Nephron (organoid): Measurements from ENCODE around the gene PRDM16.

ENCODE experiments used
- H3K27ac Mint-ChIP-seq, 3 experiments: 2 replicates each; pipeline ENCODE4 v1.8.0; 2020; ENCODE audit warnings: mixed read lengths in 3 of 3, mild to moderate bottlenecking in 2 of 3, moderate library complexity in 1 of 3
- H3K27me3 Mint-ChIP-seq: 2 replicates; pipeline ENCODE4 v1.8.0; 2021; ENCODE audit warnings: low read depth, mild to moderate bottlenecking, moderate library complexity, mixed read lengths
- H3K36me3 Mint-ChIP-seq: 2 replicates; pipeline ENCODE4 v1.8.0; 2020; ENCODE audit warnings: low read depth, mixed read lengths
- H3K4me1 Mint-ChIP-seq: 2 replicates; pipeline ENCODE4 v1.8.0; 2020; ENCODE audit warnings: mixed read lengths
- H3K4me3 Mint-ChIP-seq, 3 experiments: 2 replicates each; pipeline ENCODE4 v1.8.0; 2020; ENCODE audit warnings: mild to moderate bottlenecking in 3 of 3, mixed read lengths in 3 of 3, moderate library complexity in 2 of 3
- H3K9me3 Mint-ChIP-seq: 2 replicates; pipeline ENCODE4 v1.8.0; 2020; ENCODE audit warnings: mixed read lengths
- CTCF ChIP-seq, 3 experiments: fragments of 200-600 bp; sonication (generic); IDR thresholded peaks; one replicate each; pipeline ENCODE4 v1.5.0; 2021; ENCODE audit warnings: antibody characterized with exemption in 3 of 3; ENCODE audit not compliant: unreplicated experiment in 3 of 3

The PRDM16 gene

GRCh38 chr1:3173381-3173980 is 104.5 kb downstream of the PRDM16 start:
- Mint-ChIP-seq H3K9me3 (no peaks in the 10 kb centered on the region), H3K4me3 (no peak overlapping the region), H3K36me3 (no peaks in the 10 kb centered on the region), H3K4me1 (peaks cover 37% of the 10 kb centered on the region), H3K27ac (peak overlapping the region in 2 of 3 experiments; percentile 24 to 64), H3K27me3 (peaks cover 33% of the 10 kb centered on the region)
- TF ChIP-seq CTCF (IDR thresholded peaks at IDR 0.05; ENCODE audit: unreplicated experiment in 3 of 3) = no peak

GRCh38 chr1:3174487-3175247 is 105.7 kb downstream of the PRDM16 start:
- Mint-ChIP-seq H3K4me3 (no peak overlapping the region), H3K27ac (peak overlapping the region in 1 of 3 experiments; percentile 30), H3K9me3 (no peaks in the 10 kb centered on the region), H3K4me1 (peaks cover 37% of the 10 kb centered on the region), H3K36me3 (no peaks in the 10 kb centered on the region), H3K27me3 (peaks cover 32% of the 10 kb centered on the region)
- TF ChIP-seq CTCF (IDR thresholded peaks at IDR 0.05; ENCODE audit: unreplicated experiment in 3 of 3) = no peak

GRCh38 chr1:3175486-3175885 is 106.5 kb downstream of the PRDM16 start:
- Mint-ChIP-seq H3K27me3 (peaks cover 37% of the 10 kb centered on the region), H3K36me3 (no peaks in the 10 kb centered on the region), H3K27ac (no peak overlapping the region), H3K9me3 (no peaks in the 10 kb centered on the region), H3K4me3 (no peak overlapping the region), H3K4me1 (peaks cover 32% of the 10 kb centered on the region)
- no peak for TF ChIP-seq CTCF (IDR thresholded peaks at IDR 0.05; ENCODE audit: unreplicated experiment in 3 of 3)

GRCh38 chr1:3176028-3176427 is 107.0 kb downstream of the PRDM16 start:
- TF ChIP-seq CTCF (IDR thresholded peaks at IDR 0.05; ENCODE audit: unreplicated experiment in 3 of 3) = no peak
- Mint-ChIP-seq H3K4me1 (peaks cover 27% of the 10 kb centered on the region), H3K4me3 (no peak overlapping the region), H3K9me3 (no peaks in the 10 kb centered on the region), H3K27me3 (peaks cover 34% of the 10 kb centered on the region), H3K36me3 (no peaks in the 10 kb centered on the region), H3K27ac (no peak overlapping the region)

- Mint-ChIP-seq H3K36me3 (no peaks in the 10 kb centered on the region), H3K27me3 (peaks cover 32% of the 10 kb centered on the region), H3K27ac (no peak overlapping the region), H3K4me1 (peaks cover 22% of the 10 kb centered on the region), H3K9me3 (no peaks in the 10 kb centered on the region), H3K4me3 (no peak overlapping the region)
- TF ChIP-seq CTCF (IDR thresholded peaks at IDR 0.05; ENCODE audit: unreplicated experiment in 3 of 3) = no peak
Observed at GRCh38 chr1:3176820-3177219, 107.8 kb downstream of the PRDM16 start.

GRCh38 chr1:3178279-3178678 is 109.3 kb downstream of the PRDM16 start:
- H3K4me3 Mint-ChIP-seq = no peak overlapping the region
- TF ChIP-seq CTCF (IDR thresholded peaks at IDR 0.05; ENCODE audit: unreplicated experiment in 3 of 3) = no peak

More at GRCh38 chr1:3178279-3178678, 109.3 kb downstream of the PRDM16 start:
- peaks cover 8% of the 10 kb centered on the region for H3K4me1 Mint-ChIP-seq
- no peaks in the 10 kb centered on the region for H3K9me3 Mint-ChIP-seq
- H3K27me3 Mint-ChIP-seq = peaks cover 29% of the 10 kb centered on the region
- no peaks in the 10 kb centered on the region for H3K36me3 Mint-ChIP-seq
- H3K27ac Mint-ChIP-seq = no peak overlapping the region
